H7 (cell line): ENCODE data around the gene KRTAP1-3. TPM values are rescaled to one million over a fixed set of nuclear protein-coding genes. Genes with fewer than 3 reads are reported as not detected.
"Not testable (repeated sequence)": the region's sequence is repeated elsewhere in the genome, so short reads cannot be mapped to it uniquely, and the experiment has no call there.

Source experiments
- DNase-seq: peaks from one replicate; pipeline ENCODE4 v3.0.0; 2012
- H3K27me3 ChIP-seq: 2 replicates; pipeline ENCODE4 v1.6.0; 2011; ENCODE audit warnings: mild to moderate bottlenecking, low read length; ENCODE audit not compliant: control insufficient read depth, insufficient read depth
- H3K36me3 ChIP-seq: replicated peaks from 2 replicates; pipeline ENCODE4 v1.5.1; 2011; ENCODE audit warnings: low read length; ENCODE audit not compliant: control insufficient read depth, insufficient read depth
- H3K4me3 ChIP-seq: 2 replicates; pipeline ENCODE4 v1.5.1; 2011; ENCODE audit warnings: low read depth, mild to moderate bottlenecking, control low read depth, low read length, moderate library complexity; ENCODE audit not compliant: insufficient read depth
- total RNA-seq: library from RNA; depleted of rRNA; stranded (reverse); fragments of >200 nt; shearing (Covaris generic); gene quantifications from 2 replicates; pipeline ENCODE4 v1.2.3, GENCODE V29; 2014

KRTAP1-3 gene
- total RNA-seq, 1 experiment from 2014 or later: not detected

- Histone ChIP-seq H3K36me3 (no peaks in the 10 kb centered on the region), H3K27me3 (no peaks in the 10 kb centered on the region), H3K4me3 (no peak overlapping the region)
- DNase-seq: no peak
Measured at GRCh38 chr17:41009301-41009760, 25.3 kb downstream of the KRTAP1-3 start.

- no peaks in the 10 kb centered on the region for H3K27me3 ChIP-seq
- DNase-seq: no peak
- H3K4me3 ChIP-seq: no peak within 1 kb of the TSS
- H3K36me3 ChIP-seq: no peaks in the 10 kb centered on the region
Measured at GRCh38 chr17:41008811-41009210, 25.9 kb downstream of the KRTAP1-3 start, which contains the start of gene KRTAP3-1. TSS of gene KRTAP3-1 (minus strand) at chr17:41009128. CDS start at chr17:41009074, 54 bp downstream.

GRCh38 chr17:41004397-41004796, 30.3 kb downstream of the KRTAP1-3 start:
- Histone ChIP-seq H3K27me3 (no peaks in the 10 kb centered on the region), H3K4me3 (no peak overlapping the region), H3K36me3 (no peaks in the 10 kb centered on the region)
- DNase-seq: no peak

DNA sequence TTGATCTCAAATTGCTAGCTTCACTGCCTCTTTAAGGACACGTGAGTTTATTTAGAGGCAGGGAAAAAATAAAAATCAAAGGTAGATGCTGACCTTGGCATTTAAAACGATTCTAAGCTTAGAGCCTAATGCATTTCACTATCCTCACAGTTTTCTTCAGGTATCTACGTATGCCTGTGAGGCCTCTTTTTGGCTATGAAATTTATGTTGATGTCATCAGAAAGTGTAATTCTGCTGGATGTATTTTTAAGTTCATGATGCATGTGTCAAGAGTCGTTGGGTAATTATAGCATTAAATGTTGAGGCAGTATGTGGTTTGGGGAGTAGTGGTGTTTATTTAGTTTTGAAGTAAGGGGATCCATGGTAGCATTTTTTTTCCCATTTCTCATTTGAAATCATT, 30.7 kb downstream of the KRTAP1-3 start:
- H3K27me3 ChIP-seq: no peaks in the 10 kb centered on the region
- no peaks in the 10 kb centered on the region for H3K36me3 ChIP-seq
- no peak overlapping the region for H3K4me3 ChIP-seq
- DNase-seq: no peak

- no peak for DNase-seq
- H3K27me3 ChIP-seq: no peaks in the 10 kb centered on the region
Measured at GRCh38 chr17:41002814-41003213, 31.9 kb downstream of the KRTAP1-3 start.

GRCh38 chr17:41001795-41002194, 32.9 kb downstream of the KRTAP1-3 start:
- Histone ChIP-seq H3K4me3 (no peak overlapping the region), H3K27me3 (no peaks in the 10 kb centered on the region), H3K36me3 (no peaks in the 10 kb centered on the region)
- no peak for DNase-seq

More at GRCh38 chr17:41002814-41003213, 31.9 kb downstream of the KRTAP1-3 start:
- Histone ChIP-seq H3K4me3 (no peak overlapping the region), H3K36me3 (no peaks in the 10 kb centered on the region)

GRCh38 chr17:40999563-40999962, 35.1 kb downstream of the KRTAP1-3 start, which contains the start of gene KRTAP3-2:
TSS of gene KRTAP3-2 (minus strand) at chr17:40999906. CDS start at chr17:40999853, 53 bp downstream.
- not testable (repeated sequence) for H3K36me3 ChIP-seq, H3K4me3 ChIP-seq, H3K27me3 ChIP-seq, DNase-seq

DNA sequence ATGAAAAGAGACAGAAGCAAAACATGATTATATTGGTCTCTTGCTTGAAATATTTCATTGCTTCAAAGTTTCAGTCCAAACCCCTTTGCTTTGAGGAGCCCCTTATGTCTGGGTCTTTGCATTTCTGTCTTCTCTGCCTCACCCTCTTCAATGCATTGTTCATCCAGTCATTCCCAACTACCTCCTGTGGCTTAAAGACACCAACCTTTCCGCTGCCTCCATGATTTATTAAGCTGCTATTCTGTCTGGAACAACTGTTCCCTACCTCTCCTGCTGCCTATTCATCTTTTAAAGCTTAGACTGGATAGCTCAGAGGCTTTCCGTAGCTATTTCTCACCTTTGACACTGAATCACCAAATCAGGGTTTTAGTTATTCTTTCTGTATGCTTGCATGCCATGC, 37.3 kb downstream of the KRTAP1-3 start:
- Histone ChIP-seq H3K36me3 (no peaks in the 10 kb centered on the region), H3K4me3 (no peak overlapping the region), H3K27me3 (no peaks in the 10 kb centered on the region)
- no peak for DNase-seq

DNA sequence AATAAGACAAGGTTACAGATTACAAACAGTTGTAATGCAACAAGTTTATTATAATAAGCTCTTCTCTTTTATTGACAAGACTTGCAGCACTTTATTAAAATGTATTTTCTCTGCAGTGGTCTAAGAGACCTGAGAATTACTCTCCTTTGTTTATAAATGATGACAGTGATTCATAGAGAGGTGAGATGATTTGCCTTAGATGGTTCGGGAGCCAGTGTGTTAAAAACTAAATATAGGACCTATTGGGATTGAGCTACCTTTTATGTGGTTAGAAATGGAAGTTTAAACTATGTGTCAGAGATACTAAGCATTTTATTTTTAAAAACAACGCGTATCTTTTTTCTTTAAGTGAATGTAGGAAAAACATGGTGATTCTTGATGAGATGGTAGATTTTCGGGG, 37.8 kb downstream of the KRTAP1-3 start:
- Histone ChIP-seq H3K4me3 (no peak overlapping the region), H3K27me3 (no peaks in the 10 kb centered on the region), H3K36me3 (no peaks in the 10 kb centered on the region)
- no peak for DNase-seq

- no peak for DNase-seq
- Histone ChIP-seq H3K36me3 (no peaks in the 10 kb centered on the region), H3K27me3 (no peaks in the 10 kb centered on the region), H3K4me3 (no peak overlapping the region)
Measured at GRCh38 chr17:40995116-40995515, 39.6 kb downstream of the KRTAP1-3 start.

DNA sequence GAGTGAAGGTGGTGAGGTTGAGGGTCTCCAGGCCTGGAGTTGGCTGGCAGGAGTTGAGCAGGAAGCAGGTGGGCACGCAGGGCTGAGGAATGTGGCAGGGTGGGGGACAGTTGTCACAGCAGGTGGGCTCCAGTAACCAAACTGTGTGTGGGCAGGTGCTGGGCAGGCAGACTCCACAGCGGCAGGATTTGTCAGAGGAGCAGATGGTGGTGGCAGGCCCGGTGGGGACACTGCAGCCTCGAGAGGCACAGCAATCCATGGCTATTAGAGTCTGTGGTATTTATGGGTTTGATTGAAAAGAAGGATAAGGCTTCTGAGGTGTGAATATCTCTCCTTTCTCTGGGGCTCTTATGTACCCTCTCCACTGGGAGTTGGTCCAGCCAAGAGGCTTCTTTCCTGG, 40.8 kb downstream of the KRTAP1-3 start, which contains the start of gene KRTAP3-3:
KRTAP3-3 (minus strand) TSS at position 326 of the 400 bp plus-strand sequence; CDS start at position 259, 67 bp downstream.
- Histone ChIP-seq H3K4me3 (no peak within 1 kb of the TSS), H3K36me3 (no peaks in the 10 kb centered on the region), H3K27me3 (no peaks in the 10 kb centered on the region)
- no peak for DNase-seq

GRCh38 chr17:40993084-40993483, 41.6 kb downstream of the KRTAP1-3 start:
- H3K4me3 ChIP-seq: no peak overlapping the region
- no peak for DNase-seq
- H3K27me3 ChIP-seq: no peaks in the 10 kb centered on the region
- H3K36me3 ChIP-seq: no peaks in the 10 kb centered on the region

DNA sequence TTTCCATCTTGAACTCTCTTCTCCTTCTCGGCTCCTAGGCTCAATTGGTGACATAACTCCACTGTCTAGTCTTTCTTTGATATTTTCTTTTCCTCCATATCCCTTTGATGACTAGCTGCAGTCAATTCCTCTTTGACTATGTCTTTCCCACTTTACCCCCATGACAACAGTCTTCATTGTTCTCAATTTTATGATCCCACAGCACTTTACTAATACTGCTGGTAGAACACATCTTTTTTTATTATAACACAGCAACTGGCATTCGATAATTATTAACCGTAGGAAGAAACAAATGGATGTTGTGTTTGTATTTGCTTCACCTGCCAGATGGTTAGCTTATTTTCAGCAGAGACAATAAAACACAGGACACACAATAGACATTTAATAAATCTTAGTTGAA, 42.0 kb downstream of the KRTAP1-3 start:
- Histone ChIP-seq H3K4me3 (no peak overlapping the region), H3K27me3 (no peaks in the 10 kb centered on the region), H3K36me3 (no peaks in the 10 kb centered on the region)
- no peak for DNase-seq

GRCh38 chr17:40986920-40987319, 47.8 kb downstream of the KRTAP1-3 start:
- Histone ChIP-seq H3K4me3 (no peak overlapping the region), H3K27me3 (no peaks in the 10 kb centered on the region), H3K36me3 (no peaks in the 10 kb centered on the region)
- DNase-seq: no peak

GRCh38 chr17:40984226-40984625, 50.4 kb downstream of the KRTAP1-3 start, which contains the start of gene KRT40:
TSS of gene KRT40 (minus strand) at chr17:40984326. CDS start at chr17:40984273, 53 bp downstream.
- DNase-seq: no peak
- H3K4me3 ChIP-seq: no peak within 1 kb of the TSS
- H3K36me3 ChIP-seq: no peaks in the 10 kb centered on the region
- H3K27me3 ChIP-seq: no peaks in the 10 kb centered on the region
